ENCODE results near the gene PPP1R9A. TPM values are rescaled to one million over a fixed set of nuclear protein-coding genes. Genes with fewer than 3 reads are reported as not detected.

The PPP1R9A gene
- total RNA-seq, 1 experiment from 2014 or later = 13.5 TPM

GRCh38 chr7:95018021-95018420 is 110.6 kb downstream of the PPP1R9A start:
- no peak overlapping the region for H3K4me2 ChIP-seq (ENCODE audit: low read length)
- POLR2A ChIA-PET = no interaction called here
- no TSS peak for BruUV-seq (replicated peaks)
- H4K20me1 ChIP-seq (ENCODE audit: insufficient read depth) = no peaks in the 10 kb centered on the region
- H3K79me2 ChIP-seq (ENCODE audit: insufficient read depth, low read length) = no peaks in the 10 kb centered on the region
- ATAC-seq = no peak
- H3K36me3 ChIP-seq (ENCODE audit: control insufficient read depth in 1 of 2, insufficient read depth in 2 of 2, low read length in 2 of 2) = no peaks in the 10 kb centered on the region
- no peak overlapping the region for H3K4me3 ChIP-seq (replicated peaks in 1 of 2; ENCODE audit: low read depth in 1 of 2, low read length in 2 of 2)
- no peak overlapping the region for H3K27ac ChIP-seq (ENCODE audit: low read depth, low read length)
- no peak overlapping the region for H3K9ac ChIP-seq (ENCODE audit: low read length)
- CTCF ChIA-PET = no interaction called here
- no peaks in the 10 kb centered on the region for H3K27me3 ChIP-seq (ENCODE audit: insufficient read depth, low read length)
- intact Hi-C loops (cut with micrococcal nuclease) = no loop called here
- no peak overlapping the region for H2AFZ ChIP-seq (ENCODE audit: low read depth, low read length, poor library complexity, severe bottlenecking)
- H3K9me2 ChIP-seq (ENCODE audit: insufficient read depth) = no peaks in the 10 kb centered on the region
- DNase-seq (ENCODE audit: low read depth, low spot score) = no peak
- H3K4me1 ChIP-seq (ENCODE audit: control insufficient read depth in 1 of 2, insufficient read depth in 2 of 2, low read length in 2 of 2) = no peaks in the 10 kb centered on the region
- TF ChIP-seq POLR2AphosphoS5 (IDR thresholded peaks at IDR 0.05; ENCODE audit: low read depth, low read length) = no peak
- no peak for TF ChIP-seq REST (IDR thresholded peaks at IDR 0.05; ENCODE audit: low read depth)
- no peak for TF ChIP-seq ZNF274 (IDR thresholded peaks at IDR 0.05; ENCODE audit: low read depth, low read length)
- TF ChIP-seq CTCF (IDR thresholded peaks at IDR 0.05 in 2 of 3, conservative IDR thresholded peaks at IDR 0.05 in 1 of 3; ENCODE audit: borderline replicate concordance in 1 of 3, insufficient read depth in 1 of 3, low read depth in 2 of 3, low read length in 2 of 3) = no peak
- no peak for TF ChIP-seq CEBPB (IDR thresholded peaks at IDR 0.05; ENCODE audit: low read depth)
- TF ChIP-seq EGR1 (IDR thresholded peaks at IDR 0.05; ENCODE audit: low read depth) = no peak
- TF ChIP-seq FOSL1 (IDR thresholded peaks at IDR 0.05; ENCODE audit: low read depth) = no peak
- no peak for TF ChIP-seq EZH2 (IDR thresholded peaks at IDR 0.05)
- no peak for TF ChIP-seq SRF (IDR thresholded peaks at IDR 0.05; ENCODE audit: low read depth)
- no peak for TF ChIP-seq MAX (IDR thresholded peaks at IDR 0.05)
- TF ChIP-seq ATF3 (IDR thresholded peaks at IDR 0.05) = no peak
- TF ChIP-seq EZH2phosphoT487 (IDR thresholded peaks at IDR 0.05; ENCODE audit: borderline replicate concordance) = no peak
- TF ChIP-seq SP1 (IDR thresholded peaks at IDR 0.05; ENCODE audit: low read depth) = no peak
- TF ChIP-seq ZBTB33 (IDR thresholded peaks at IDR 0.05; ENCODE audit: extremely low read depth, insufficient replicate concordance, low read length) = no peak
- TF ChIP-seq TCF7L2 (IDR thresholded peaks at IDR 0.05; ENCODE audit: borderline replicate concordance, extremely low read depth, insufficient read depth, insufficient read length) = no peak
- TF ChIP-seq ZFX (IDR thresholded peaks at IDR 0.05) = no peak
- TF ChIP-seq POLR2A (IDR thresholded peaks at IDR 0.05; ENCODE audit: borderline replicate concordance, extremely low read depth, insufficient read depth, insufficient read length) = no peak
- no peak for TF ChIP-seq SIN3A (IDR thresholded peaks at IDR 0.05; ENCODE audit: low read depth)
- TF ChIP-seq CBX3 (IDR thresholded peaks at IDR 0.05; ENCODE audit: low read depth) = no peak
- no peak for TF ChIP-seq YY1 (IDR thresholded peaks at IDR 0.05; ENCODE audit: extremely low read depth, insufficient replicate concordance, low read depth, low read length)
- RAD21 ChIA-PET (ENCODE audit: low non-redundant PET in 1 of 2, low total read pairs in 2 of 2, uncharacterized antibody in 2 of 2, unreplicated experiment in 2 of 2) = no interaction called here
- H3K9me3 ChIP-seq (ENCODE audit: control insufficient read depth in 1 of 2, insufficient read depth in 1 of 2, low read depth in 1 of 2, low read length in 2 of 2) = no peaks in the 10 kb centered on the region
